Stimulated activated naive CD4-positive, alpha-beta T cell treated with Interleukin-2 at 50 U/mL for 16 hours (primary cell): ENCODE results near the gene ORMDL2.

Experiments used
- DNase-seq: peaks from one replicate; lab custom pipeline; 2025; lab: John Stamatoyannopoulos, UW

The ORMDL2 gene, protein sequence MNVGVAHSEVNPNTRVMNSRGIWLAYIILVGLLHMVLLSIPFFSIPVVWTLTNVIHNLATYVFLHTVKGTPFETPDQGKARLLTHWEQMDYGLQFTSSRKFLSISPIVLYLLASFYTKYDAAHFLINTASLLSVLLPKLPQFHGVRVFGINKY

GRCh38 chr12:55817345-55818139 lies at the start of gene ORMDL2, which contains the start of gene SARNP:
TSS of gene ORMDL2 (plus strand) at chr12:55818041. CDS start at chr12:55819000, 959 bp downstream.
TSS of gene SARNP (minus strand) at chr12:55817724. CDS start at chr12:55817701, 23 bp downstream.
- DNase-seq, result peak; percentile 98

GRCh38 chr12:55771736-55772135 lies 46.1 kb upstream of the ORMDL2 start:
- no peak for DNase-seq

DNA sequence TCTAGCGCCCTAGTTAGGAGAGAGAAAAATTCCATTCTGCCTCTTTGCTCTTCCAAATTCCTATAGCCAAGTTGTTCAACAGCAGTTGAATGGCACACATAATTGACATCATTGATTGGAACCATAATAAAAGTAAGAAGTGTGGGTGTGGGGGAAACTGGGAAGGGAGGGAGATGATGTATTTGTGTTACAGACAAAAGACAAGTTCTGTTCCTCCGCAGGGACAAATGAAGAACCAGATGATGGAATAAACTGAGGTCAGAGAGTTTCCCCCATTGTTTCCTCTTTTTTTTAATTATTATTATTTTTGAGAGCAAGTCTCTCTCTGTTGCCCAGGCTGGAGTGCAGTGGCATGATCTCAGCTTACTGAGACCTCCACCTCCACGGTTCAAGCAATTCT lies 40.0 kb upstream of the ORMDL2 start:
- no peak for DNase-seq

- DNase-seq, result no peak
Observed at GRCh38 chr12:55780685-55781084, 37.2 kb upstream of the ORMDL2 start.

DNA sequence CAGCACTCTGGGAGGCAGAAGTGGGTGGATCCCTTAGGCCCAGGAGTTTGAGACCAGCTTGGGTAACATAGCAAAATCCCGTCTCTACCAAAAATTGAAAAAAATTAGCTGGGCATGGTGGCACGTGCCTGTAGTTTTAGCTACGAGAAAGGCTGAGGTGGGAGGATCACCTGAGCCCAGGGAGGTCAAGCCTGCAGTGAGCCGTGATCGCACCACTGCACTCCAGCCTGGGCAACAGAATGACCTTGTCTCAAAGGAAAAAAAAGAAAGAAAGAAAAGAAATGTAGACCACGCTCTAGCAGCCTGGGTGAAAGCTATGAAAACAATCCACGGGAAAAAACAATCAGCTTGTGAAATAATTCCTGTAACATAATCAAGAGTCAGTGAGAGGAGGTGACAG lies 29.3 kb upstream of the ORMDL2 start:
- DNase-seq, result no peak

- DNase-seq, result no peak
Observed at GRCh38 chr12:55789171-55789570, 28.7 kb upstream of the ORMDL2 start.

- DNase-seq, result no peak
Observed at GRCh38 chr12:55789893-55790292, 27.9 kb upstream of the ORMDL2 start.

- no peak for DNase-seq
Observed at GRCh38 chr12:55795950-55796349, 21.9 kb upstream of the ORMDL2 start.

GRCh38 chr12:55797068-55797467 lies 20.8 kb upstream of the ORMDL2 start:
- DNase-seq, result no peak

DNA sequence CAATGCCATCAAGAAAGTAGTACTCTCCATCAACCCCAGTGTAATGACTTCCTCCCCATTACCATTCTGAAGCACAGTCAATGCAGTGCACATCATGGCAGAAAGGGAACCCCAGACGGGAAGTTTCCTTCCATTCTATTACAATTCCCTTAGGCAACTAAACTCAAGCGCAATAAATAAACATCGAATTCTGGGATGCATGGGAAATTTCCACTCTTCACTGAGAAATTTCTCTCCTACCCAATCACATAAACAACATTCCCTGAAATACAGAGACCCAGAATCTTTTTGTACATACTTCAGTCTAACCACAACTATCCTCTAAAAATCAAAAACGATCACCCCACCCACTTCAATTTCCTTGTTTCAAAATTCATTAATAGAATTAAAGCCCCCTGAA lies 20.3 kb upstream of the ORMDL2 start:
- DNase-seq, result no peak

- no peak for DNase-seq
Observed at GRCh38 chr12:55806982-55807381, 10.9 kb upstream of the ORMDL2 start.

DNA sequence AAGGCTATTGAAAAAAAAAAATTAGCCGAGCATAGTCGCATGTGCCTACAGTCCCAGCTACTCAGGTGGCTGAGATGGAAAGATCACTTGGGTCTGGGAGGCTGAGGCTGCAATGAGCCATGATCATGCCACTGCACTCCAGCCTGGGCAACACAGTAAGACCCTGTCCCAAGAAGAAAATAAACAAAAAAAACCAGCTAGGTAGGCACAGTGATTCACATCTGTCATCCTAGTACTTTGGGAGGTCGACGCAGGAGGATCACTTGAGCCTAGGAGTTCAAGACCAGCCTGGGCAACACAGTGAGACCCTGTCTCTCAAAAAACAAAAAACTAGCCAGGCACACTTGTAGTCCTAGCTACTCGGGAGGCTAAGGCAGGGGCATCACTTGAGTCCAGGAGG lies 8.6 kb upstream of the ORMDL2 start:
- DNase-seq, result no peak

- DNase-seq, result no peak
Observed at GRCh38 chr12:55812088-55812487, 5.8 kb upstream of the ORMDL2 start.

GRCh38 chr12:55814257-55814656 lies 3.6 kb upstream of the ORMDL2 start:
- no peak for DNase-seq

GRCh38 chr12:55815473-55815872 lies 2.4 kb upstream of the ORMDL2 start:
- no peak for DNase-seq

DNA sequence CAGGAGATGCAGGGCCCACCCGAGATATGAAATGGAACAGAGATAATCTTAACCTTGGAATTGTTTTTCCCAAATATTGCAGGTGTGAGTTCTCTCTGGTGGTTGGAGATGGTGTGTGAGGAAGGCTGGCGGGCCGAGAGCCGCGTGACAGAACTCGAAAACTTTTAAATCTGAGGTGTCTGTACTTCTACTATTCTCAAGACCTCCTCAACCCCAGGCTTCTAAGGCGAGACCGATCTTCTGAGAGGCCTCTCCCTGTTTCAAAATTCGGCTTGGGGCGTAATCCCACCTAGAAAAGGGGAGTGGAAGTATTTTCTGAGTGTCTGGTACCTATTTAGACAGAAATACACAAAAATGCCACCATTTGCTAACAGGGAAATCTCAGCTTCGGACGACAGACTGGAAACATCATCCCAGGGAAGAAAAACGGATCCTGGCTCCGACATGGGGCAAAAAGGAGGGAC lies 928 bp upstream of the ORMDL2 start:
- no peak for DNase-seq

- DNase-seq, result no peak
Observed at GRCh38 chr12:55818140-55818728, 393 bp downstream of the ORMDL2 start.

DNA sequence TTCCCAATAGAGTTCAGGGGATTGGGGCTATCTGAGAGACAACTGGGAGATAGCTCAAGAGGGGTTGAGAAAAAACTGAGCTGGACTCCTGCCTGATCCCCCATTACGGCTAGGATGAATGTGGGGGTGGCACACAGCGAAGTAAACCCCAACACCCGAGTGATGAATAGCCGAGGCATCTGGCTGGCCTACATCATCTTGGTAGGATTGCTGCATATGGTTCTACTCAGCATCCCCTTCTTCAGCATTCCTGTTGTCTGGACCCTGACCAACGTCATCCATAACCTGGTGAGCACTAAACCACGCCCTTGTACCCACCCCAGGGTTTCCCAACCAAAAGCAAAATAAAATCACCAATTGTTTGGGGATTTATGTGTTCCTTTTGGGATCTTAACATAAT lies 1.0 kb downstream of the ORMDL2 start:
- DNase-seq, result no peak

GRCh38 chr12:55820679-55821078 lies 2.8 kb downstream of the ORMDL2 start:
- DNase-seq, result no peak

DNA sequence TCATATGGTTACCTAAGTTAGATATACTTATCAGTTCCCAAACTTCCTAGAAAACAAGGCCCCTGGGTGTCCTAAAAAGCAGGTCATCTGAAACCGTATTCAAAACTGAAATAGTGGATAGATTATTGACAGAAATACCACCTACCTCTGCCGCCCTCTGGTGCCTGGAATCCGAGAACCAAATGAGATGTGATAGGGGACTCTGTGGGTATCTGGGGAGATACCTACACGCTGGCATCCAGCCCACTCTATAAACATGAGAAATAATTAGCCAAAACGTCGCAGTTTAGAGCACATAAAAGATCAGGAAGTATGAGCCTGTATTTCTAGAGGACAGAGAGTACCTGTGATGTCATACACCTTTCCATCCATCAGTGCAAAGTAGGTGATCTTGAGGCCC lies 4.4 kb downstream of the ORMDL2 start:
- DNase-seq, result no peak

- DNase-seq, result no peak
Observed at GRCh38 chr12:55823419-55823818, 5.6 kb downstream of the ORMDL2 start.

- peak; percentile 5 for DNase-seq
Observed at GRCh38 chr12:55824726-55825125, 6.9 kb downstream of the ORMDL2 start.

- no peak for DNase-seq
Observed at GRCh38 chr12:55827806-55828205, 10.0 kb downstream of the ORMDL2 start.
